ENCODE measurements around the gene CDH11. TPM values are rescaled to one million over a fixed set of nuclear protein-coding genes. Genes with fewer than 3 reads are reported as not detected.

CDH11 gene
- total and polyA plus RNA-seq, 2 of the 4 experiments (the other 2 are of a cell fraction) = 266 to 601 TPM

- DNase-seq = peak; percentile 90
- intact Hi-C loops (cut with micrococcal nuclease) = loop anchor here (1.0 to 10.0 kb wide), 6 partner anchors 131 to 1757 kb away; no protein-coding TSS in a partner anchor
- H4K91ac ChIP-seq (ENCODE audit: insufficient read depth, low read depth, low read length) = no peak overlapping the region
- peak overlapping the region in 1 of 2 experiments; percentile 76; a peak in 2 of 4 replicates for H4K8ac ChIP-seq (ENCODE audit: low read depth in 2 of 2, low read length in 2 of 2)
- no peaks in the 10 kb centered on the region for H3K9me3 ChIP-seq (ENCODE audit: control insufficient read depth, insufficient read depth, low read length)
- H3K9me1 ChIP-seq (ENCODE audit: insufficient read depth, low read length) = peaks cover 9% of the 10 kb centered on the region; the same call in 1 of the 2 replicates
- H2AK9ac ChIP-seq (replicated peaks; ENCODE audit: low read depth, low read length, poor library complexity) = peak overlapping the region; percentile 53
- peak; percentile 7 for ATAC-seq (ENCODE audit: low read depth)
- 10% methylated on average over 2 of the region's 8 CpGs; no CpG with 5 or more reads in 1 of the 2 experiments for WGBS, 2 experiments (ENCODE audit: extremely low coverage in 2 of 2, insufficient read length in 1 of 2)
- peak overlapping the region; percentile 61; the same call in 1 of the 2 replicates for H3K56ac ChIP-seq (ENCODE audit: extremely low read depth, insufficient read depth, low read length)
- peak overlapping the region; percentile 53 for H2BK5ac ChIP-seq (ENCODE audit: low read depth, low read length, poor library complexity, severe bottlenecking)
- peak overlapping the region; percentile 92 for H3K4me2 ChIP-seq (ENCODE audit: low read depth, low read length)
- CTCF ChIA-PET = interaction anchor here (0.5 to 0.9 kb wide), 5 partner anchors 9 to 1755 kb away, joined by 3 to 4 read pairs (median 3); no protein-coding TSS in a partner anchor
- H4K20me1 ChIP-seq (ENCODE audit: insufficient read depth, low read length) = peaks cover 69% of the 10 kb centered on the region
- H2AFZ ChIP-seq (replicated peaks; ENCODE audit: low read length, poor library complexity) = peak overlapping the region; percentile 72
- BruUV-seq (replicated peaks) = no TSS peak
- H3K14ac ChIP-seq (replicated peaks; ENCODE audit: low read depth, low read length) = peak overlapping the region; percentile 66; the same call in 1 of the 2 replicates
- peaks cover 19% of the 10 kb centered on the region for H3K36me3 ChIP-seq (ENCODE audit: control insufficient read depth, insufficient read depth, low read length)
- H3K9ac ChIP-seq (ENCODE audit: low read depth, low read length) = peak overlapping the region; percentile 61
- 0 out of 3 replicates have a peak overlapping the region, but pooled peaks have one; percentile 43 for H2BK15ac ChIP-seq (ENCODE audit: low read depth, low read length)
- peak overlapping the region; percentile 62; the same call in 1 of the 2 replicates for H3K4ac ChIP-seq (ENCODE audit: low read depth, low read length)
- 0 out of 2 replicates have a peak overlapping the region, but pooled peaks have one; percentile 8 for H3K4me3 ChIP-seq (ENCODE audit: insufficient read depth, low read depth, low read length)
- POLR2A ChIA-PET (ENCODE audit: unreplicated experiment) = interaction anchor here (0.7 kb wide), 1 partner anchor 23 kb away, joined by 3 read pairs; no protein-coding TSS in a partner anchor
- TF ChIP-seq, protein P1, sequence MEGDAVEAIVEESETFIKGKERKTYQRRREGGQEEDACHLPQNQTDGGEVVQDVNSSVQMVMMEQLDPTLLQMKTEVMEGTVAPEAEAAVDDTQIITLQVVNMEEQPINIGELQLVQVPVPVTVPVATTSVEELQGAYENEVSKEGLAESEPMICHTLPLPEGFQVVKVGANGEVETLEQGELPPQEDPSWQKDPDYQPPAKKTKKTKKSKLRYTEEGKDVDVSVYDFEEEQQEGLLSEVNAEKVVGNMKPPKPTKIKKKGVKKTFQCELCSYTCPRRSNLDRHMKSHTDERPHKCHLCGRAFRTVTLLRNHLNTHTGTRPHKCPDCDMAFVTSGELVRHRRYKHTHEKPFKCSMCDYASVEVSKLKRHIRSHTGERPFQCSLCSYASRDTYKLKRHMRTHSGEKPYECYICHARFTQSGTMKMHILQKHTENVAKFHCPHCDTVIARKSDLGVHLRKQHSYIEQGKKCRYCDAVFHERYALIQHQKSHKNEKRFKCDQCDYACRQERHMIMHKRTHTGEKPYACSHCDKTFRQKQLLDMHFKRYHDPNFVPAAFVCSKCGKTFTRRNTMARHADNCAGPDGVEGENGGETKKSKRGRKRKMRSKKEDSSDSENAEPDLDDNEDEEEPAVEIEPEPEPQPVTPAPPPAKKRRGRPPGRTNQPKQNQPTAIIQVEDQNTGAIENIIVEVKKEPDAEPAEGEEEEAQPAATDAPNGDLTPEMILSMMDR (conservative IDR thresholded peaks at IDR 0.05; ENCODE audit: low read depth, low read length) = peak; percentile 95
- TF ChIP-seq SMC3 (IDR thresholded peaks at IDR 0.05; ENCODE audit: low read depth, low read length) = peak; percentile 80
- no peak for TF ChIP-seq RFX5 (IDR thresholded peaks at IDR 0.05; ENCODE audit: low read depth, low read length)
- peak; percentile 93 for TF ChIP-seq RAD21 (IDR thresholded peaks at IDR 0.05; ENCODE audit: low read length)
- no peak for TF ChIP-seq USF2 (IDR thresholded peaks at IDR 0.05; ENCODE audit: low read depth, low read length)
- TF ChIP-seq CEBPB (IDR thresholded peaks at IDR 0.05; ENCODE audit: low read depth, low read length) = no peak
- TF ChIP-seq POLR2A (IDR thresholded peaks at IDR 0.05; ENCODE audit: low read depth, low read length) = peak; percentile 48
- TF ChIP-seq MAZ (IDR thresholded peaks at IDR 0.05; ENCODE audit: borderline replicate concordance, low read depth, low read length) = peak; percentile 34; the same call in 1 of the 2 replicates
- TF ChIP-seq CHD1 (IDR thresholded peaks at IDR 0.05; ENCODE audit: low read depth, low read length) = no peak
- no peak overlapping the region for H3K23ac ChIP-seq (ENCODE audit: low read depth, low read length)
- no peak overlapping the region for H3K18ac ChIP-seq (ENCODE audit: low read depth, low read length)
- H2BK20ac ChIP-seq (ENCODE audit: low read depth, low read length) = peak overlapping the region; percentile 72; the same call in 1 of the 2 replicates
- peak overlapping the region; percentile 73 for H2BK120ac ChIP-seq (ENCODE audit: low read depth, low read length)
- peak overlapping the region; percentile 69 for H3K27ac ChIP-seq (ENCODE audit: insufficient read depth, low read length)
- peaks cover 4% of the 10 kb centered on the region for H3K4me1 ChIP-seq (ENCODE audit: control insufficient read depth, insufficient read depth, low read length)
- H3K27me3 ChIP-seq (ENCODE audit: control insufficient read depth, insufficient read depth, low read length) = no peaks in the 10 kb centered on the region
- peaks cover 7 to 53% of the 10 kb centered on the region in 2 experiments; a peak in 3 of 4 replicates for H3K79me1 ChIP-seq (ENCODE audit: low read depth in 1 of 2, low read length in 2 of 2)
- dilution Hi-C loops (cut with HindIII; ENCODE audit: low sequenced_read_pairs, unreplicated experiment) = no loop called here
- H2AK5ac ChIP-seq (ENCODE audit: low read depth, low read length) = peak overlapping the region; percentile 76; the same call in 1 of the 2 replicates
- in situ Hi-C loops (cut with MboI; ENCODE audit: low sequenced_read_pairs) = loop anchor here (25.0 kb wide), 3 partner anchors 681 to 1756 kb away; no protein-coding TSS in a partner anchor
- H4K5ac ChIP-seq (ENCODE audit: low read depth, low read length) = no peak overlapping the region
These were observed 3.9 kb downstream of the CDH11 start for GRCh38 chr16:65117811-65118448.
